GM19468 (cell line): ENCODE measurements around the gene ADAM22.

Source experiments
- ATAC-seq: cut with Tn5 transposase; IDR thresholded peaks from one replicate; pipeline ENCODE4 v1.9.1; 2021; ENCODE audit warnings: mild to moderate bottlenecking, moderate library complexity, moderate number of reproducible peaks; ENCODE audit not compliant: unreplicated experiment; ENCODE audit errors: extremely low read depth

Gene ADAM22

DNA sequence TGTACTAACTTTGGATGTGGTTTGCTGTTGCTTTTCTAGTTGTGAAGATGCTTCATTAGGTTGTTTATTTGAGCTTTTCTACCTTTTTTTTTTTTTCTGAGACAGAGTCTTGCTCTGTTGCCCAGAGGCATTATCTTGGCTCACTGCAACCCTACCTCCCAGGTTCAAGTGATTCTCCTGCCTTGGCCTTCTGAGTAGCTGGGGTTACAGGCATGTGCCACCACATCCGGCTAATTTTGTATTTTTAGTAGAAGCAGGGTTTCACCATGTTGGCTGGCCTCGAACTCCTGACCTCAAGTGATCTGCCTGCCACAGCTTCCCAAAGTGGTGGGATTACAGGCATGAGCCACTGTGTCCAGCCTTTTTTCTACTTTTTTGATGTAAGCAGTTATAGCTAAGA, 93.7 kb downstream of the ADAM22 start:
- ATAC-seq, result no peak

DNA sequence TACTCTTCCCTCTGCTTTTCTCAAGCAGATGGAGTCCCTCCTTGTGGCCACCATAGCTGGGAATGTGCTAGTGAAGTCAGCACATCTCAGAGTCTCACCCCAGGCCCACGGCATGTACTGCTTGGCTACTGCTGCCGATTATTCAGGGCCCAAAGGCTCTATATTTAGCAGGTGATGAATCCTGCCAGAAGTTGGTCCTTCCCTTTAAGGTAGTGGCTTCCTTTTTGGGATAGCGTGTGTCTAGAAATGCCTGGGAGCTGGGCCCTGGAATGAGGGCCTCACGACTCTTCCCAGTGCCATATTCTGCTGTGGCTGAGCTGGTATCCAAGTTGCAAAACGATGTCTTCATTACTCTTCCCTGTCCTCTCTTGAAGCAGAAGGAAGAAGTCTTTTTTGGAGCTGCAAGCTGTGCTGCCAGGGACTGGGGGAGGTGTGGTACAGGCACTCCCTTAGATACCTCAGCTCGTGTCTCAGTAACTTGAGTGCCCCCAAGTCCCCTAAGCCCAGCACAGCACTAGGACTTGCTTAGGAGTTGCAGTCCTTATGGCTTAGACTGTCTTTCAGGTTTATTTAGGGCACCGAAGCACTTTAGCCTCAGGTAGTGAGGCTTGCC, 100.1 kb downstream of the ADAM22 start:
- ATAC-seq, result no peak

DNA sequence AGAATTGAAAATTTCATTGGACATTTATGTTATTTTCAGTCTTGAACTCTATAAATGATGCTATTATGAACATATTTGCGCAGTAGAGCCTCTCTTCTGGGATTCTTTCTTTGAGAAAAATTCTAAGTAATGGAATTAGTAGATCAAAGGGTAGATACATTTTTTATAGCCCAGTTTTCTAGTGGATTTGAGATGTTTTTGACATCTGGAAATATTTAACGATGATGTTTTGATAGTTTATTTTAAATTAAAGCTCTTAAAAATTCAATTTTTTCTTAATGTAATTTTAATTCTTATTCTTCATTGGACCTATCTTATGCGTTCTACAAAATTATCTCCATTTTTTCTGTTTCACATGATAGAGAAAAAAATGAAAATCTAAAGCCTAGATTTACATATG, 103.0 kb downstream of the ADAM22 start:
- ATAC-seq, result no peak

- no peak for ATAC-seq
Observed at GRCh38 chr7:88040694-88041093, 106.6 kb downstream of the ADAM22 start.

DNA sequence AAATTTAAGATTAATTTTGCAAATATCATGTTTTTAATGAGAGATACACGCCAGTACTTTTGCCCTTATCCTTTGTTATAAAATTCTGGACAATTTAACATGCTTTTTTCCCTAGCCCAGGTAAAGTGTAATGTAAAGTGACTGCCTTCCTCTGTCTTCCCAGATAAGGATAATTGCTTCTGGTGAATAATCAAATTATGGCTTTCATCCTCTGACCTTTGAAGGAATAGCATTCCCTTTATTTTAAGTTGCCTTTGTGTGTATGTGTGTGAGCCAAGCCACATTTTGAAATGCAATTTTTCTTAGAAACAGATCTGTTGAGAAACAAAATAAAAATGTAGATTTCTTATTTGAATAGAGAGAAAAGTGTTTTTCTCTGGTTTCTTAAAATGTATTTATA, 107.5 kb downstream of the ADAM22 start:
- ATAC-seq, result no peak

- ATAC-seq, result peak; percentile 21
Observed at GRCh38 chr7:88042157-88042556, 108.1 kb downstream of the ADAM22 start.

DNA sequence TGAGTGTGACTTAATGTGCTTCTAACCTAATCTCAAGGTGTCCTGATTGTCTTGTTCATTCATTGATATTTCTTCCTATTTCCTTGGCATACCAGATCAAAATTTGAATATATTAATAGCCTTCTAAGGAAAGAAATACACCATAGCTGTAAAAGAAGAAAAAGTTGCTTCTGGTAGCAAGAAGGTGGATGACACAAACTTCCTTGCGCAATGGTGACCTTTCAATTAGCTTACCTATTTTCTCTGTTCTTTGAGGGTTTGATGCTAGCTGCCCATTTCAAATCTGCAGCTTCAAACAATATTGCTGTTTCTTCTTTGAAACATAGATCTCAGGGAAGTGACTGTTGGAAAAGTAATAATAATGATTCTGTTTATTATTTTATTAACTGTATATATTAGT, 108.8 kb downstream of the ADAM22 start:
- ATAC-seq, result no peak

DNA sequence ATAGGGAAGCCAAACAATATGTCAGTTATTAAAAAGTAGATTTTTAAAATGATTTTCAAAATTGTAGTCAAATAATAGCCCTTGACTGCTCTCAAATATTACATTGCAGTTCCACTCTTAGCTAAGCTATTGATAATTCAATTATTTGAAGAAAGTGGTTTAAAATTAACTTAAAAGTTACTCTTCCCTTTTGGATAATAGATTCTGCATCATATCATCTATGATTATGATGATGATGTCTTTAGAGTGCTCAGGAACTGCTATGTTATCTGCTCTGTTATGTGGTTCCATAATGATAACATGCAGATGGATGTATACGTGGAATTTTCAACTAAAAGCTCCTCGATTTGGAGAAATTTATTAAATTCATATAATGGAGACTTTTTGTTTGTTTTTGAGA, 110.0 kb downstream of the ADAM22 start:
- no peak for ATAC-seq

- ATAC-seq, result no peak
Observed at GRCh38 chr7:88046839-88047573, 113.0 kb downstream of the ADAM22 start.

- ATAC-seq, result no peak
Observed at GRCh38 chr7:88057655-88058054, 123.6 kb downstream of the ADAM22 start.

GRCh38 chr7:88062238-88062637, 128.2 kb downstream of the ADAM22 start:
- ATAC-seq, result no peak

DNA sequence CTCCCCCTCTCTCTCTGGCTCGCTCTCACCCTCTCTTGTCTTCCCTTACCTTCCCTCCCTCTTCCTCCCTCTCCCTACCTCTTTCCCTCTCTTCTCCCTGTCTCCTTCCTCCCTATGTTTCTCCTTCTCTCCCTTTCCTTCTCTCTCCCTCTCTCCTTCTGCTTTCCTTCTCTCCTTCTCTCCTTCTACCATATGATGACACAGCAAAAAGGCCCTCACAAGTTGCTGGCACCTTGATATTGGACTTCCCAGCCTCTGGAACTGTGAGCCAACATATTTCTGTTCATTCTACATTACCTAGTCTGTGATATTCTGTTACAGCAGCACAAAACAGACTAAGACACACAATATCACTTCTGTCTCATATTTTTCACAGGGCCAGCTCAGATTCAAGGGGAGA, 135.0 kb downstream of the ADAM22 start:
- no peak for ATAC-seq

DNA sequence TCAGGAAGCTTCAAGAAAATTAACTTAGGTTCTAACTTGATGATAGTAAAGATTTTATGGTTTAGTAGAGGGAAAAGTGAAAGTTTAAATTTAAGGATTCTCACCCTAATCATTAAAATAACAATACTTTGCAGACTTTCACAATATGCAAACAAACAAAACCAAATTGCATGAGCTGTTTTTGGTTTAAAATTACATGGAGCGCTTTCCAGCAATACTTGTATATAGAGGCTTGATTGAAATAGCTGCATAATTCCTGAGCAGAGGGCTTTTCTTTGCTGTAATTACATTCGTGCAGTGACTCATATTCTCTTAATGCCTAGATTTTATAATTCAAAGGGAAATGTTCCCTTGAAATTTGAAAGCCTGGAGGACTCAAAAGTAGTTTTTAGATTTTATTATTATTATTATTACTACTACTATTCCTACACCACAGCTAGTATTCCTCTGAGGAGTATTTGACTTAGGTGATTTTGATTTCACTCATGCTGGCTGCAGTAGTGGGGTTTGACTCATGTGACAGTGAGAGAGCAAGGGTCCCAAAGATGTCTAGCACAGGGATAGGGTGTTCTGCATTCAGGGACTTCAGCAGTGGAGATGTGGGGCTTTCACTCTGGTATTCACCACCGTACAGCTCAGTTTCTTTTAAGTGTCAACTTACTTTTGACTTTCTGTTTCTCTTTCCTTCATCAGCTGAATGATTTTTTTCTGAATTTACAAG, 138.1 kb downstream of the ADAM22 start:
- peak; percentile 47 for ATAC-seq

DNA sequence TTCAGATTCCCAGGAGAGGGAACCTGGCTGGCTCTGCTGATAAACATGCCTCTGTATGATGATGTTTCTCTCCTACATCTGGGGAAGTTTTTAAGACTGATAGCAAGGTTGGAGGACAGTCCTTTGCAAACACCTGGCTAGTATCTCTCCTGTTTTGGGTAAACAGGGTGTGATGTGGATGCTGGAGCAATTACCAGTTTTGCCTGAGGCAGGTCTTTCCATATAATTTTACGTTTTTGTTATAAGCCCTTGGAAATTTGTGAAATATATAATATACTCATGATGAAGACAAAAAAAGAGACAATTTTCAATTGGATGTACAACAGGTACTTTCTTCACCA, 138.6 kb downstream of the ADAM22 start:
- no peak for ATAC-seq

- ATAC-seq, result no peak
Observed at GRCh38 chr7:88073626-88074025, 139.6 kb downstream of the ADAM22 start.

DNA sequence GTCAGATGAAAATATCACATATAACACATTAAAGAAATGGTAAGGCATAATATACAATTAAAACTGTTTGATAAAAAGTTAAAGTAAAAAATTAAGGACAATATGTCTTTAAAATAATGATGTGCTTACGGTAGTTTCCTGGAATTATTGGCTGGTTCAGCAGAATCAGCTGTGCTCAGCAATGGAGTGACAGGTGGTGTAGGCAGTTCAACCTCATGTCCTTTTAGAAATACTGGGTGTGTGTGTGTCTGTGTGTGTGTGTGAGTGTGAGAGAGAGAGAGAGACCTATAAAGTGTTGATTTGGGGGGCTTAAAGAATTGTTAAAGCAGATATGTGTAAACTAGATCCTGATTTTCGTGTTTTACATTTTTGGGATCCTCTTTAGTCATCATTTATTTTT, 141.2 kb downstream of the ADAM22 start:
- ATAC-seq, result no peak

DNA sequence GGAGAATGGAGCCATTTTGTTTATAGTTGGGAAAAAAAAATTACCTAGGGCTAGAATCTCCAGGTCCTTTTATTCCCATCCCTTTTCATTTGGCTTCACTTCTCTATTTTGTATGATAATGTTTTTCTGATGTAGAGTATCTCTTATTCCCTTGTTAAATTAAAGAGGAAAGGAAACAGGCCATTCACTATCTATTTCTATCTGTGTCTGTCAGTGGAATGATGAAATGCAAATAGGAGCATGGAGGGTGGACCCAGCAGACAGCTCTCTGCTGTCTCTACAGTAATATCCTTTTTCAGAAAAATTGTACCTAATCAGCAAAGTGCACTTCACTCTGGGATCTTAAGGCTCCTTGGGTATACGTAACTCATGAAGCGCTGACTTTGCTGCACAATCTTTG, 149.8 kb downstream of the ADAM22 start:
- no peak for ATAC-seq

DNA sequence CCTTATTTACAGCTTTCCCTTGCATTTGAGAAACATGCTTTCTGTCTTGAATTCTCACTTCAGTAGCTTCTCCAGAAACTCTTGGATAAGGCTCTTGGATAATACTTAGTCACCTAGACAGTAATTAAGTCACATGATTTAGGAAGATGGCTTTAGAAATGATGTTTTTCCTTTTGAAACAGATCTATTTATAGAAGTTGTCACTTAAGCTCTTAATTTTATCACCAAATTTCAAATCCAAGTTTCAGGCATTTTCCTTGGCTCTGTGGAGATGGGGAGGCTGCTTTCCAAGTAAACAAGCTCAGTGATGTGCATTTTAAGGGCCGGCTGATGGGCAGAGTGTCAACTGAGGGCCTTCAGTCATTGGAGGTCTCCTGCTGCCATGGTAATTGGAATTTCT, 155.5 kb downstream of the ADAM22 start:
- no peak for ATAC-seq

- no peak for ATAC-seq
Observed at GRCh38 chr7:88090240-88090639, 156.2 kb downstream of the ADAM22 start.

- ATAC-seq, result peak; percentile 36
Observed at GRCh38 chr7:88090671-88091070, 156.6 kb downstream of the ADAM22 start.

GRCh38 chr7:88091988-88092675, 158.1 kb downstream of the ADAM22 start:
- no peak for ATAC-seq
